Gastrocnemius medialis (tissue), 4 donors: ENCODE data around the gene ALB.

Source experiments
- POLR2A ChIP-seq, 2 donors: fragments of 450-650 bp; IDR thresholded peaks; one replicate each; pipeline ENCODE4 v1.6.1; 2017; ENCODE audit warnings: antibody characterized with exemption in 2 of 2, mild to moderate bottlenecking in 2 of 2, moderate library complexity in 2 of 2
- TF ChIP-seq, protein P1 (sequence below), 5 experiments: fragments of 450-650 bp in 3 of 5; fragments of 200-600 bp in 2 of 5; sonication (generic) in 2 of 5; IDR thresholded peaks in 4 of 5; conservative IDR thresholded peaks in 1 of 5; 1 replicate in 4 of 5; 2 replicates in 1 of 5; pipeline ENCODE4 v1.5.1; 2016 to 2019; ENCODE audit warnings: antibody characterized with exemption in 5 of 5, mild to moderate bottlenecking in 3 of 5, moderate library complexity in 3 of 5

DNA sequence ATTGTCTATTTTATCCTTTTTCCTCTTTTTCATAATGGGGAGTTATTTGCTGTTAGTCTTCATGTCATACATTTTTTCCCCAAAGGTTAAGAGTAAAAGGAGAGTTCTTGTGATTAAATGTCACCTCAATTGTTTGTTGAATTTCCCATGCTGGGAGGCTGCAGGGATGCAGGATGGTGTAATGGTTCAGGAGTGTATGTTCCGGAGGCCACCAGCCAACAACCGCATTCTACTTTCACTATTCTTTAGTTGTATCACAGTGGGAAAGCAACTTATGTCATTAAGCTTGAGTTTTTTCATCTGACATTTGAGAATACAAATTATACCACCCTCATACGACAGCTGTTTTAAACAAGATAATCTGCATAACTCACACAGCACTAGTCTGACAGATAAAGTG is 47.3 kb downstream of the ALB start:
- TF ChIP-seq, protein P1, sequence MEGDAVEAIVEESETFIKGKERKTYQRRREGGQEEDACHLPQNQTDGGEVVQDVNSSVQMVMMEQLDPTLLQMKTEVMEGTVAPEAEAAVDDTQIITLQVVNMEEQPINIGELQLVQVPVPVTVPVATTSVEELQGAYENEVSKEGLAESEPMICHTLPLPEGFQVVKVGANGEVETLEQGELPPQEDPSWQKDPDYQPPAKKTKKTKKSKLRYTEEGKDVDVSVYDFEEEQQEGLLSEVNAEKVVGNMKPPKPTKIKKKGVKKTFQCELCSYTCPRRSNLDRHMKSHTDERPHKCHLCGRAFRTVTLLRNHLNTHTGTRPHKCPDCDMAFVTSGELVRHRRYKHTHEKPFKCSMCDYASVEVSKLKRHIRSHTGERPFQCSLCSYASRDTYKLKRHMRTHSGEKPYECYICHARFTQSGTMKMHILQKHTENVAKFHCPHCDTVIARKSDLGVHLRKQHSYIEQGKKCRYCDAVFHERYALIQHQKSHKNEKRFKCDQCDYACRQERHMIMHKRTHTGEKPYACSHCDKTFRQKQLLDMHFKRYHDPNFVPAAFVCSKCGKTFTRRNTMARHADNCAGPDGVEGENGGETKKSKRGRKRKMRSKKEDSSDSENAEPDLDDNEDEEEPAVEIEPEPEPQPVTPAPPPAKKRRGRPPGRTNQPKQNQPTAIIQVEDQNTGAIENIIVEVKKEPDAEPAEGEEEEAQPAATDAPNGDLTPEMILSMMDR (IDR thresholded peaks at IDR 0.05 in 4 of 5, conservative IDR thresholded peaks at IDR 0.05 in 1 of 5) = no peak
- TF ChIP-seq POLR2A (IDR thresholded peaks at IDR 0.05) = no peak
